T follicular helper cell (primary cell): ENCODE measurements around the gene MRPL12.

Experiments
- DNase-seq: peaks from one replicate; pipeline ENCODE4 v3.0.0-alpha.2; 2020; ENCODE audit warnings: low read depth

The MRPL12 gene

GRCh38 chr17:81682565-81683207 lies 20.5 kb upstream of the MRPL12 start:
- no peak for DNase-seq

GRCh38 chr17:81683208-81683583 lies 20.0 kb upstream of the MRPL12 start:
- DNase-seq = no peak

GRCh38 chr17:81683584-81684441 lies 19.4 kb upstream of the MRPL12 start, which contains the start of the genes ARL16 and HGS:
ARL16 (minus strand) TSS chr17:81683797; CDS start chr17:81683753, 44 bp downstream.
HGS (plus strand) TSS chr17:81684011; CDS start chr17:81684067, 56 bp downstream.
- peak; percentile 96 for DNase-seq

GRCh38 chr17:81684442-81684911 lies 18.7 kb upstream of the MRPL12 start:
- DNase-seq = no peak

- no peak for DNase-seq
Observed at GRCh38 chr17:81685108-81685507, 18.1 kb upstream of the MRPL12 start.

- no peak for DNase-seq
Observed at GRCh38 chr17:81686614-81687013, 16.6 kb upstream of the MRPL12 start.

- DNase-seq = no peak
Observed at GRCh38 chr17:81687770-81688541, 15.2 kb upstream of the MRPL12 start.

GRCh38 chr17:81688616-81689015 lies 14.6 kb upstream of the MRPL12 start:
- no peak for DNase-seq

GRCh38 chr17:81690066-81690465 lies 13.1 kb upstream of the MRPL12 start:
- DNase-seq = no peak

GRCh38 chr17:81690549-81690948 lies 12.6 kb upstream of the MRPL12 start:
- DNase-seq = no peak

- DNase-seq = no peak
Observed at GRCh38 chr17:81691196-81691595, 12.0 kb upstream of the MRPL12 start.

GRCh38 chr17:81691608-81692007 lies 11.6 kb upstream of the MRPL12 start:
- no peak for DNase-seq

GRCh38 chr17:81693509-81694210 lies 9.5 kb upstream of the MRPL12 start:
- no peak for DNase-seq

GRCh38 chr17:81694810-81695209 lies 8.4 kb upstream of the MRPL12 start:
- DNase-seq = no peak

- DNase-seq = no peak
Observed at GRCh38 chr17:81695211-81695610, 8.0 kb upstream of the MRPL12 start.

- DNase-seq = no peak
Observed at GRCh38 chr17:81695801-81696200, 7.4 kb upstream of the MRPL12 start.

- DNase-seq = no peak
Observed at GRCh38 chr17:81696218-81696941, 6.8 kb upstream of the MRPL12 start.

GRCh38 chr17:81697261-81698044 lies 5.7 kb upstream of the MRPL12 start:
- DNase-seq = no peak

GRCh38 chr17:81700353-81701287 lies 2.5 kb upstream of the MRPL12 start:
- no peak for DNase-seq
